ENCODE results near the gene PTPN14.

DNA sequence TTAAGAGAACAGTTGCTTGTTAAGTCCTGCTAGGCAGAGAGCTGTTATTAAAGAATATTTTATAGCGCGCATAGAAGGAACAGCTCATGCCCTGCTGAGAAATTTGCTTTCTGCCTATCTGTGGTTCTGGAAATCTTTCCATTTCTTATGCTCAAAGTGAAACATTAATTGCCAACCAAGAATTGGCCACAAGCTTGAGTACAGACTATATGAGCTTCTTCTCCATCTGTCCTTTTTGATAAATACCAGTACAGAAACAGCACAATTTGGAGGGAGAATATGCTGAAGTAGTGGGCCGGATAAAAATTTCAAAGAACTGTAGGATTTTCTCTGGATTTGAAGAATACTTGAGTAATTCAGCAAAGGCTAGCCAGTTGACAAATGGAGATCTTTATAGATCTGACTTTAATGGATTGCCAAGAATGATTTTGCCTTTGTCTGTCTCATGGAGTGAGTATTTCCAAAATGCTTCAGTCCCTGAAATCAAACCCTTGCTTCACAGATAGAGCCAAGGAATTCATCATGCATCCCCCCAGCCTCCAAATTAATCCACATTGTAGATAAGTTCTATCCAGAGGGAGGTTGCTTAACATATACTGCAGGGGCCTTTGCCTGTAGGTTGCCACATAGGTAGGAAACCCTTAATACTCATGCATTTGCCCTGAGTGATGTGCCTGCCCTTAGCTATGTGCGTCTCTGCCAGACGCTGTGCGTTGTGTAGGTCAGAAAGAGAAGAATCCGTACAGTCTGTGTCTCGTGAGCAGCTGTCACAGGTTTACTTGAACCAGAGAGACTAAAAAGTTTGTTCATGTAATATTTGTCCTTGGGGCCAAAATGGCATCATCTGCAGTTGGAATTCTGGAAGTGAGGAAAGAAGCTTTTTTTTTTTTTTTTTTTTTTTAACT lies 226.3 kb downstream of the PTPN14 start:
- TF ChIP-seq FOSL1 (IDR thresholded peaks at IDR 0.05; ENCODE audit: low read depth) (no peak), ZFX (IDR thresholded peaks at IDR 0.05) (no peak)
- TF ChIP-seq, protein P1, sequence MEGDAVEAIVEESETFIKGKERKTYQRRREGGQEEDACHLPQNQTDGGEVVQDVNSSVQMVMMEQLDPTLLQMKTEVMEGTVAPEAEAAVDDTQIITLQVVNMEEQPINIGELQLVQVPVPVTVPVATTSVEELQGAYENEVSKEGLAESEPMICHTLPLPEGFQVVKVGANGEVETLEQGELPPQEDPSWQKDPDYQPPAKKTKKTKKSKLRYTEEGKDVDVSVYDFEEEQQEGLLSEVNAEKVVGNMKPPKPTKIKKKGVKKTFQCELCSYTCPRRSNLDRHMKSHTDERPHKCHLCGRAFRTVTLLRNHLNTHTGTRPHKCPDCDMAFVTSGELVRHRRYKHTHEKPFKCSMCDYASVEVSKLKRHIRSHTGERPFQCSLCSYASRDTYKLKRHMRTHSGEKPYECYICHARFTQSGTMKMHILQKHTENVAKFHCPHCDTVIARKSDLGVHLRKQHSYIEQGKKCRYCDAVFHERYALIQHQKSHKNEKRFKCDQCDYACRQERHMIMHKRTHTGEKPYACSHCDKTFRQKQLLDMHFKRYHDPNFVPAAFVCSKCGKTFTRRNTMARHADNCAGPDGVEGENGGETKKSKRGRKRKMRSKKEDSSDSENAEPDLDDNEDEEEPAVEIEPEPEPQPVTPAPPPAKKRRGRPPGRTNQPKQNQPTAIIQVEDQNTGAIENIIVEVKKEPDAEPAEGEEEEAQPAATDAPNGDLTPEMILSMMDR (IDR thresholded peaks at IDR 0.05 in 2 of 3, conservative IDR thresholded peaks at IDR 0.05 in 1 of 3; ENCODE audit: borderline replicate concordance in 1 of 3, insufficient read depth in 1 of 3, low read depth in 2 of 3, low read length in 2 of 3), result no peak
